Astrocyte (in vitro differentiated cells and primary cell): ENCODE results near the gene INPP4A. TPM values are rescaled to one million over a fixed set of nuclear protein-coding genes. Genes with fewer than 3 reads are reported as not detected.

Experiments
- DNase-seq: peaks from one replicate; pipeline ENCODE4 v3.0.0-alpha.2; 2010; ENCODE audit warnings: low read depth
- FAIRE-seq: peaks from 2 replicates; lab custom pipeline; 2011; peaks lifted over from hg19 to GRCh38; lab: Jason Lieb, UNC
- H2AFZ ChIP-seq: 2 replicates; pipeline ENCODE4 v1.6.0; 2012; ENCODE audit warnings: low read depth, low read length, inconsistent platforms
- H3K27ac ChIP-seq: 2 replicates; pipeline ENCODE4 v1.5.1; 2011; ENCODE audit warnings: low read depth, low read length, inconsistent platforms
- H3K27me3 ChIP-seq: 2 replicates; pipeline ENCODE4 v1.6.0; 2011; ENCODE audit warnings: low read length, inconsistent platforms; ENCODE audit not compliant: insufficient read depth
- H3K36me3 ChIP-seq: 2 replicates; pipeline ENCODE4 v1.5.1; 2011; ENCODE audit warnings: low read length, inconsistent platforms; ENCODE audit not compliant: insufficient read depth
- H3K4me1 ChIP-seq: 2 replicates; pipeline ENCODE4 v1.5.1; 2011; ENCODE audit warnings: low read length, inconsistent platforms; ENCODE audit not compliant: insufficient read depth
- H3K4me2 ChIP-seq: 2 replicates; pipeline ENCODE4 v1.6.0; 2012; ENCODE audit warnings: low read length, inconsistent platforms
- H3K4me3 ChIP-seq: 2 replicates; pipeline ENCODE4 v1.5.1; 2011; ENCODE audit warnings: low read depth, mild to moderate bottlenecking, low read length, inconsistent platforms; ENCODE audit not compliant: insufficient read depth
- H3K79me2 ChIP-seq: 2 replicates; pipeline ENCODE4 v1.6.0; 2012; ENCODE audit warnings: mild to moderate bottlenecking, low read length, inconsistent platforms; ENCODE audit not compliant: insufficient read depth
- H3K9ac ChIP-seq: 2 replicates; pipeline ENCODE4 v1.6.0; 2012; ENCODE audit warnings: mild to moderate bottlenecking, low read length, inconsistent platforms
- H3K9me3 ChIP-seq: 2 replicates; pipeline ENCODE4 v1.5.1; 2012; ENCODE audit warnings: low read depth, mild to moderate bottlenecking, low read length, inconsistent platforms; ENCODE audit not compliant: insufficient read depth
- H4K20me1 ChIP-seq: 2 replicates; pipeline ENCODE4 v1.6.0; 2012; ENCODE audit warnings: low read length, inconsistent platforms; ENCODE audit not compliant: insufficient read depth
- H3K27ac Mint-ChIP-seq: one replicate; pipeline ENCODE4 v1.8.0; 2021; ENCODE audit warnings: mild to moderate bottlenecking, mixed read lengths; ENCODE audit not compliant: unreplicated experiment
- H3K27me3 Mint-ChIP-seq: one replicate; pipeline ENCODE4 v1.8.0; 2021; ENCODE audit warnings: low read depth, mixed read lengths; ENCODE audit not compliant: unreplicated experiment
- H3K36me3 Mint-ChIP-seq: one replicate; pipeline ENCODE4 v1.8.0; 2021; ENCODE audit warnings: low read depth, mixed read lengths; ENCODE audit not compliant: unreplicated experiment
- H3K4me1 Mint-ChIP-seq: one replicate; pipeline ENCODE4 v1.8.0; 2021; ENCODE audit warnings: low read depth, mixed read lengths; ENCODE audit not compliant: unreplicated experiment
- H3K4me3 Mint-ChIP-seq: one replicate; pipeline ENCODE4 v1.8.0; 2021; ENCODE audit warnings: mild to moderate bottlenecking, moderate library complexity, mixed read lengths; ENCODE audit not compliant: unreplicated experiment
- H3K9me3 Mint-ChIP-seq: one replicate; pipeline ENCODE4 v1.8.0; 2021; ENCODE audit warnings: mild to moderate bottlenecking, mixed read lengths; ENCODE audit not compliant: unreplicated experiment
- EZH2 ChIP-seq: IDR thresholded peaks from 2 replicates; pipeline ENCODE4 v1.6.1; 2012; ENCODE audit warnings: mild to moderate bottlenecking, low read length, inconsistent platforms; ENCODE audit not compliant: insufficient read depth
- total RNA-seq: library from RNA; stranded (reverse); gene quantifications from 2 replicates; pipeline ENCODE4 v1.2.1, GENCODE V29; 2021
- TF ChIP-seq, protein P1 (sequence below): IDR thresholded peaks from 2 replicates; pipeline ENCODE4 v1.5.1; 2011; ENCODE audit warnings: low read depth, mild to moderate bottlenecking, inconsistent platforms, low read length, moderate library complexity; ENCODE audit not compliant: insufficient read depth

The INPP4A gene
- total RNA-seq, 1 donor from 2014 or later, result 19.4 TPM

DNA sequence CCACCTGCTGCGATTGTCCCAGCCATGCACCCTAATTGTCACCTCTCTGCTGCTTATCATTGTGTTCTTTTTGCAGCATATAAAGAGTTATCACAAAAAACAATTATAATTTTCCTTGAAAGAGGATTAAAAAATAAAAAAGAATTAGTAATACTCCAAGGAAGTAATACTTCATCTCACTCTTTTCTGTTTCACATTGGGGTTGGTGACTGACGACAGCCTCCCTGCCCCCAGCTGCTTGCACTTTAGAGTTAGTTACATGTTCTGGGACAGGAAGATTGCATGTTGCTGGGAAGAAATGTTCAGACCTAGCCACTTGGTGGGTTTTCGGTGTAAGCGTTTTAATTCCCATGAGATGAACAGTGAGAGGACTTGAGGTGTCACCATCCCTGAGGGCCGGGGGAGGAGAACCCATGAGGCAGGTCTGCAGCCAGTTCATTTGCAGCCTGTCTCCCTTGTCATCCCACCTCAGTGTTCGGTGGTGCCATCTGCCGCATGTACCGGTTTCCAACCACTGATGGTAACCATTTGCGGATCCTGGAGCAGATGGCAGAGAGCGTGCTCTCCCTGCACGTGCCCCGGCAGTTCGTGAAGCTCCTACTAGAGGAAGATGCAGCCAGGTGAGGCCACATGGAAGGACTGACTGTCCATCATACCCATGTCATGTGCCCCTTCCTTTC lies 94.5 kb downstream of the INPP4A start:
- Histone ChIP-seq H3K4me1 (no peaks in the 10 kb centered on the region), H4K20me1 (no peaks in the 10 kb centered on the region), H3K4me3 (no peak overlapping the region), H3K9me3 (no peaks in the 10 kb centered on the region), H3K79me2 (no peaks in the 10 kb centered on the region), H3K36me3 (peaks cover 2% of the 10 kb centered on the region), H3K27ac (no peak overlapping the region), H2AFZ (no peak overlapping the region), H3K9ac (no peak overlapping the region), H3K4me2 (no peak overlapping the region), H3K27me3 (no peaks in the 10 kb centered on the region)
- H3K9me3 Mint-ChIP-seq, result no peaks in the 10 kb centered on the region
- FAIRE-seq (no peak), DNase-seq (no peak)
- H3K27ac Mint-ChIP-seq, result no peak overlapping the region
- H3K27me3 Mint-ChIP-seq, result no peaks in the 10 kb centered on the region
- H3K36me3 Mint-ChIP-seq, result peaks cover 23% of the 10 kb centered on the region
- no peaks in the 10 kb centered on the region for H3K4me1 Mint-ChIP-seq
- TF ChIP-seq, protein P1, sequence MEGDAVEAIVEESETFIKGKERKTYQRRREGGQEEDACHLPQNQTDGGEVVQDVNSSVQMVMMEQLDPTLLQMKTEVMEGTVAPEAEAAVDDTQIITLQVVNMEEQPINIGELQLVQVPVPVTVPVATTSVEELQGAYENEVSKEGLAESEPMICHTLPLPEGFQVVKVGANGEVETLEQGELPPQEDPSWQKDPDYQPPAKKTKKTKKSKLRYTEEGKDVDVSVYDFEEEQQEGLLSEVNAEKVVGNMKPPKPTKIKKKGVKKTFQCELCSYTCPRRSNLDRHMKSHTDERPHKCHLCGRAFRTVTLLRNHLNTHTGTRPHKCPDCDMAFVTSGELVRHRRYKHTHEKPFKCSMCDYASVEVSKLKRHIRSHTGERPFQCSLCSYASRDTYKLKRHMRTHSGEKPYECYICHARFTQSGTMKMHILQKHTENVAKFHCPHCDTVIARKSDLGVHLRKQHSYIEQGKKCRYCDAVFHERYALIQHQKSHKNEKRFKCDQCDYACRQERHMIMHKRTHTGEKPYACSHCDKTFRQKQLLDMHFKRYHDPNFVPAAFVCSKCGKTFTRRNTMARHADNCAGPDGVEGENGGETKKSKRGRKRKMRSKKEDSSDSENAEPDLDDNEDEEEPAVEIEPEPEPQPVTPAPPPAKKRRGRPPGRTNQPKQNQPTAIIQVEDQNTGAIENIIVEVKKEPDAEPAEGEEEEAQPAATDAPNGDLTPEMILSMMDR, result no peak
- TF ChIP-seq EZH2, result no peak
- no peak overlapping the region for H3K4me3 Mint-ChIP-seq

DNA sequence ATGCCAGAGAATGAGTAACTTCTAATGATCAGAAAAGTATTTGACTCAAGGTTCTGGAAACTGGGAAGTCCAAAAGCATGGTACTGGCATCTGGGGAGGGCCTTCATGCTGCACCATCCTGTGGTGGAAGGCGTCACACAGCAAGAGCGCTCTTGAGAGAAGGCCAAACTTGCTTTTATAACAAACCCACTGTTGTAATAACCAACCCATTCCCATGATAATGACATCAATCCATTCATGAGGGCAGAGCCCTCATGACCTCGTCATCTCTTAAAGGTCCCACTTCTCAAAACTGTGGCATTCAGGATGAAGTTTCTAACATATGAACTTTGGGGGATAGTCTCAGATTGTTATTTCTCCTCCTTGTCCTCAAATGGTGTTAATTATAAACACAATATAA lies 95.9 kb downstream of the INPP4A start:
- H3K4me3 ChIP-seq, result no peak overlapping the region
- DNase-seq, result no peak
- H3K4me3 Mint-ChIP-seq, result no peak overlapping the region
- TF ChIP-seq EZH2, result no peak
- TF ChIP-seq, protein P1, result no peak
- no peak overlapping the region for H2AFZ ChIP-seq
- H3K36me3 ChIP-seq, result peaks cover 2% of the 10 kb centered on the region
- no peak overlapping the region for H3K27ac ChIP-seq
- no peaks in the 10 kb centered on the region for H3K9me3 Mint-ChIP-seq
- no peaks in the 10 kb centered on the region for H3K27me3 Mint-ChIP-seq
- FAIRE-seq, result no peak
- no peaks in the 10 kb centered on the region for H3K27me3 ChIP-seq
- H4K20me1 ChIP-seq, result no peaks in the 10 kb centered on the region
- no peak overlapping the region for H3K9ac ChIP-seq
- H3K27ac Mint-ChIP-seq, result no peak overlapping the region
- H3K4me1 ChIP-seq, result no peaks in the 10 kb centered on the region
- peaks cover 26% of the 10 kb centered on the region for H3K36me3 Mint-ChIP-seq
- no peaks in the 10 kb centered on the region for H3K79me2 ChIP-seq
- no peaks in the 10 kb centered on the region for H3K9me3 ChIP-seq
- no peak overlapping the region for H3K4me2 ChIP-seq
- no peaks in the 10 kb centered on the region for H3K4me1 Mint-ChIP-seq

DNA sequence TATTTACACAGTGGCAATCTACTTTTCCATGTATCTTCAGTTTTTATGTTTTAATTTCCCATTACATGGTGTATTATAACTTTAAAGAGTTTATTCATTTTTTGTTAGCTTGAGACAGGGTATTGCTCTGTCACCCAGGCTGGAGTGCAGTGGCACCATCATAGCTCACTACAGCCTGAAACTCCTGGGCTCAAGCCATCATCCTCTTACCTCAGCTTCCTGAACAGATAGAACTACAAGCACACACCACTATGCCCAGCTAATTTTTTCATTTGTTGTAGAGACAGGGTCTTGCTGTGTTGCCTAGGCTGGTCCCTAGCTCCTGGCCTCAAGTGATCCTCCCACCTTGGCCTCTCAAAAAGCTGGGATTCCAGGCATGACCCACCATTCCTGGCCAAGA lies 96.8 kb downstream of the INPP4A start:
- H3K4me1 Mint-ChIP-seq, result no peaks in the 10 kb centered on the region
- Histone ChIP-seq H3K4me3 (no peak overlapping the region), H3K79me2 (no peaks in the 10 kb centered on the region), H3K4me1 (no peaks in the 10 kb centered on the region), H3K9me3 (no peaks in the 10 kb centered on the region), H2AFZ (no peak overlapping the region), H3K27me3 (no peaks in the 10 kb centered on the region), H3K27ac (no peak overlapping the region), H3K36me3 (peaks cover 3% of the 10 kb centered on the region), H3K4me2 (no peak overlapping the region), H3K9ac (no peak overlapping the region), H4K20me1 (no peaks in the 10 kb centered on the region)
- FAIRE-seq, result no peak
- H3K36me3 Mint-ChIP-seq, result peaks cover 34% of the 10 kb centered on the region
- no peaks in the 10 kb centered on the region for H3K9me3 Mint-ChIP-seq
- no peak overlapping the region for H3K4me3 Mint-ChIP-seq
- DNase-seq, result no peak
- no peak overlapping the region for H3K27ac Mint-ChIP-seq
- TF ChIP-seq EZH2, result no peak
- TF ChIP-seq, protein P1, result no peak
- no peaks in the 10 kb centered on the region for H3K27me3 Mint-ChIP-seq
